HFFc6 (cell line): ENCODE results near the gene MRPL33. TPM values are rescaled to one million over a fixed set of nuclear protein-coding genes. Genes with fewer than 3 reads are reported as not detected.

Source experiments
- DNase-seq: peaks from one replicate; pipeline ENCODE4 v3.0.0-alpha.2; 2018
- H3K27ac Mint-ChIP-seq: 2 replicates; pipeline ENCODE4 v1.8.0; 2020; ENCODE audit warnings: mild to moderate bottlenecking, mixed read lengths
- H3K27me3 Mint-ChIP-seq: 2 replicates; pipeline ENCODE4 v1.8.0; 2021; ENCODE audit warnings: mild to moderate bottlenecking, moderate library complexity, mixed read lengths; ENCODE audit not compliant: insufficient read depth
- H3K36me3 Mint-ChIP-seq: 2 replicates; pipeline ENCODE4 v1.8.0; 2021; ENCODE audit warnings: low read depth, mixed read lengths
- H3K4me1 Mint-ChIP-seq: 2 replicates; pipeline ENCODE4 v1.8.0; 2020; ENCODE audit warnings: low read depth, mixed read lengths
- H3K4me3 Mint-ChIP-seq: 2 replicates; pipeline ENCODE4 v1.8.0; 2020; ENCODE audit warnings: mild to moderate bottlenecking, moderate library complexity, mixed read lengths
- H3K9me3 Mint-ChIP-seq: 2 replicates; pipeline ENCODE4 v1.8.0; 2020; ENCODE audit warnings: mild to moderate bottlenecking, mixed read lengths
- CTCF ChIP-seq: fragments of 200-600 bp; sonication (generic); IDR thresholded peaks from 2 replicates; pipeline ENCODE4 v1.5.0; 2021; ENCODE audit warnings: antibody characterized with exemption, mild to moderate bottlenecking
- total RNA-seq, 6 experiments: library from RNA; stranded (reverse); fragmentation: NEBNext Ultra II Directional; extraction: Animal tissue kit (Norgen Biotek cat#: 25700); gene quantifications; 2 replicates in 1 of 6; 3 replicates in 5 of 6; pipeline ENCODE4 v1.2.3, GENCODE V29; 2021

Gene MRPL33
- total RNA-seq, 6 experiments from 2014 or later, result 106 to 151 (median 128) TPM

GRCh38 chr2:27810455-27810854, 38.9 kb downstream of the MRPL33 start:
- H3K4me3 Mint-ChIP-seq, result peak overlapping the region; percentile 42
- peaks cover 54% of the 10 kb centered on the region for H3K4me1 Mint-ChIP-seq
- peak overlapping the region; percentile 65 for H3K27ac Mint-ChIP-seq
- no peaks in the 10 kb centered on the region for H3K9me3 Mint-ChIP-seq
- DNase-seq, result no peak
- TF ChIP-seq CTCF, result no peak
- H3K27me3 Mint-ChIP-seq, result no peaks in the 10 kb centered on the region
- H3K36me3 Mint-ChIP-seq, result no peaks in the 10 kb centered on the region

DNA sequence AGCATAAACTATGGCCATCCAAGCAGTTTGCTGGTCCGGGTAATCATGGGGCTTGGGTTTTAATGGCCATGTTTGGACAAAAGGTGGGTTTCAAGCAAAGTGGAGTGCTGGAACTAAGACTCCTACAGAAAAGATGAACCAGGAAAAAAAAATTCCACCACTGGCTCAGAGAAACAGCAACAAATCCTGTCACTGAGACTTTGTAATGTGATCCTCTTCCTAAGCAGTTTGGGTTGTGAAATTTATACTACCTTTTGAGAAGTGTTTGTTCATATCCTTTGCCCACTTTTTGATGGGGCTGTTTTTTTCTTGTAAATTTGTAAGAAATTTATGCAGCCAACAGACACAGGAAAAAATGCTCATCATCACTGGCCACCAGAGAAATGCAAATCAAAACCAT, 40.2 kb downstream of the MRPL33 start:
- Mint-ChIP-seq H3K4me1 (peaks cover 54% of the 10 kb centered on the region), H3K27me3 (no peaks in the 10 kb centered on the region), H3K4me3 (no peak overlapping the region), H3K36me3 (no peaks in the 10 kb centered on the region), H3K27ac (no peak overlapping the region), H3K9me3 (no peaks in the 10 kb centered on the region)
- DNase-seq, result no peak
- no peak for TF ChIP-seq CTCF

GRCh38 chr2:27814758-27815157, 43.2 kb downstream of the MRPL33 start:
- no peak for TF ChIP-seq CTCF
- Mint-ChIP-seq H3K9me3 (no peaks in the 10 kb centered on the region), H3K36me3 (0 out of 2 replicates have a peak, but pooled peaks cover 3% of the 10 kb centered on the region), H3K4me1 (peaks cover 24% of the 10 kb centered on the region), H3K27me3 (no peaks in the 10 kb centered on the region), H3K27ac (no peak overlapping the region), H3K4me3 (no peak overlapping the region)
- DNase-seq, result no peak

GRCh38 chr2:27815860-27816438, 44.4 kb downstream of the MRPL33 start:
- Mint-ChIP-seq H3K27me3 (no peaks in the 10 kb centered on the region), H3K27ac (no peak overlapping the region), H3K36me3 (0 out of 2 replicates have a peak, but pooled peaks cover 3% of the 10 kb centered on the region), H3K9me3 (no peaks in the 10 kb centered on the region), H3K4me3 (no peak overlapping the region), H3K4me1 (peaks cover 12% of the 10 kb centered on the region)
- TF ChIP-seq CTCF, result no peak
- DNase-seq, result no peak

- Mint-ChIP-seq H3K27me3 (no peaks in the 10 kb centered on the region), H3K9me3 (peaks cover 7% of the 10 kb centered on the region), H3K4me3 (no peak overlapping the region), H3K27ac (no peak overlapping the region), H3K36me3 (peaks cover 17% of the 10 kb centered on the region), H3K4me1 (no peaks in the 10 kb centered on the region)
- DNase-seq, result no peak
- no peak for TF ChIP-seq CTCF
Measured at GRCh38 chr2:27822049-27822448, 50.5 kb downstream of the MRPL33 start.
